Endothelial cell of umbilical vein (primary cell): ENCODE data around the gene CFAP20DC. TPM values are rescaled to one million over a fixed set of nuclear protein-coding genes. Genes with fewer than 3 reads are reported as not detected.

Experiments used
- BruUV-seq: library from RNA; stranded (reverse); fragments of 400-500 nt; replicated peaks from 2 replicates; lab custom pipeline; 2021; lab: Mats Ljungman, UMichigan
- CTCF ChIA-PET: fragments of 300-600, 350-600 bp; sonication (Branson Sonifier 250); formaldehyde crosslinking; loops from one replicate; lab custom pipeline; 2021; ENCODE audit warnings: antibody characterized with exemption, inconsistent platforms; lab: Charles Lee
- POLR2A ChIA-PET: fragments of 300-600, 350-600 bp; sonication (Branson Sonifier 250); formaldehyde crosslinking; loops from one replicate; lab custom pipeline; 2021; ENCODE audit warnings: antibody characterized with exemption, inconsistent platforms; lab: Charles Lee
- DNase-seq: peaks from one replicate; pipeline ENCODE4 v3.0.0-alpha.2; 2011; ENCODE audit warnings: low read depth, low spot score
- FAIRE-seq: peaks from 2 replicates; lab custom pipeline; 2011; peaks lifted over from hg19 to GRCh38; lab: Jason Lieb, UNC
- H2AFZ ChIP-seq: 2 replicates; pipeline ENCODE4 v1.6.0; 2012; ENCODE audit warnings: low read depth, low read length, control low read depth, inconsistent platforms
- H3K27ac ChIP-seq: 2 replicates; pipeline ENCODE4 v1.5.1; 2011; ENCODE audit warnings: low read depth, mild to moderate bottlenecking, control low read depth, low read length, moderate library complexity; ENCODE audit not compliant: insufficient read depth
- H3K27me3 ChIP-seq, 2 experiments: 2 replicates each; pipeline versions ENCODE4 v1.6.0 to v1.6.1; 2011; ENCODE audit warnings: low read length in 2 of 2, mixed read lengths in 1 of 2; ENCODE audit not compliant: control insufficient read depth in 2 of 2, insufficient read depth in 2 of 2
- H3K36me3 ChIP-seq, 2 experiments: 2 replicates in 1 of 2; 3 replicates in 1 of 2; pipeline ENCODE4 v1.5.1; 2011; ENCODE audit warnings: low read length in 2 of 2, mild to moderate bottlenecking in 1 of 2, moderate library complexity in 1 of 2; ENCODE audit not compliant: control insufficient read depth in 2 of 2, insufficient read depth in 2 of 2; ENCODE audit errors: extremely low read depth in 1 of 2
- H3K4me1 ChIP-seq: 3 replicates; pipeline ENCODE4 v1.5.1; 2011; ENCODE audit warnings: mild to moderate bottlenecking, low read length; ENCODE audit not compliant: control insufficient read depth, insufficient read depth; ENCODE audit errors: extremely low read depth
- H3K4me2 ChIP-seq: 2 replicates; pipeline ENCODE4 v1.6.1; 2011; ENCODE audit warnings: low read length, control low read depth, mixed read lengths; ENCODE audit not compliant: insufficient read depth
- H3K4me3 ChIP-seq, 3 experiments: fragments of 200-600 bp in 1 of 3; sonication (generic), shearing (Covaris generic) in 1 of 3; replicated peaks in 1 of 3; 2 replicates each; pipeline ENCODE4 v1.5.1; 2011 to 2016; ENCODE audit warnings: control low read depth in 3 of 3, low read length in 3 of 3, mild to moderate bottlenecking in 2 of 3, inconsistent platforms in 1 of 3, low read depth in 1 of 3, moderate library complexity in 1 of 3; ENCODE audit not compliant: insufficient read depth in 1 of 3
- H3K79me2 ChIP-seq: 2 replicates; pipeline ENCODE4 v1.6.0; 2012; ENCODE audit warnings: low read length, inconsistent platforms; ENCODE audit not compliant: control insufficient read depth, insufficient read depth
- H3K9ac ChIP-seq: replicated peaks from 2 replicates; pipeline ENCODE3; 2011; ENCODE audit warnings: low read length, control low read depth; ENCODE audit not compliant: insufficient read depth; ENCODE audit errors: extremely low read depth
- H3K9me1 ChIP-seq: replicated peaks from 3 replicates; pipeline ENCODE4 v1.6.0; 2011; ENCODE audit warnings: mild to moderate bottlenecking, low read length; ENCODE audit not compliant: control insufficient read depth, insufficient read depth; ENCODE audit errors: extremely low read depth
- H3K9me3 ChIP-seq: replicated peaks from 2 replicates; pipeline ENCODE4 v1.5.1; 2012; ENCODE audit warnings: low read length, inconsistent platforms; ENCODE audit not compliant: control insufficient read depth, insufficient read depth
- H4K20me1 ChIP-seq: replicated peaks from 2 replicates; pipeline ENCODE3; 2011; ENCODE audit warnings: mild to moderate bottlenecking, low read length; ENCODE audit not compliant: control insufficient read depth, insufficient read depth; ENCODE audit errors: extremely low read depth
- EZH2 ChIP-seq: IDR thresholded peaks from 2 replicates; pipeline ENCODE4 v1.6.1; 2012; ENCODE audit warnings: borderline replicate concordance, low read depth, mild to moderate bottlenecking, moderate library complexity, low read length, inconsistent platforms; ENCODE audit not compliant: severe bottlenecking
- MYC ChIP-seq: IDR thresholded peaks from one replicate; pipeline ENCODE4 v1.6.1; 2011; ENCODE audit warnings: mild to moderate bottlenecking, low read depth, low read length
- POLR2A ChIP-seq: IDR thresholded peaks from 2 replicates; pipeline ENCODE4 v1.6.1; 2012; ENCODE audit warnings: low read depth, mild to moderate bottlenecking, control low read depth, low read length
- dilution Hi-C: fragments of 300-500 bp; cut with MboI; formaldehyde crosslinking; loops from one replicate; pipeline ENCODE4 v1.15.0; 2019; ENCODE audit warnings: low sequenced_read_pairs; ENCODE audit not compliant: extremely low pct_ligation_motif_present
- intact Hi-C: fragments of 100-400 bp; cut with micrococcal nuclease; formaldehyde crosslinking; loops from one replicate; pipeline ENCODE4 v1.10.0; 2022
- polyA plus RNA-seq, 4 experiments: library from polyadenylated mRNA; depleted of rRNA in 3 of 4; stranded (reverse) in 3 of 4; unstranded in 1 of 4; fragments of >200 nt; gene quantifications; 2 replicates each; pipeline versions ENCODE4 v1.2.1 to v1.2.3, GENCODE V29; 2011 to 2012; ENCODE audit warnings: missing spikeins in 1 of 4
- total RNA-seq: library from RNA; stranded (reverse); gene quantifications from 2 replicates; pipeline ENCODE4 v1.2.3, GENCODE V29; 2021
- TF ChIP-seq, protein P1 (sequence below), 2 donors: IDR thresholded peaks; 1 replicate in 1 of 2; 2 replicates in 1 of 2; pipeline ENCODE4 v1.5.1; 2011; ENCODE audit warnings: low read length in 2 of 2, mild to moderate bottlenecking in 2 of 2, moderate library complexity in 2 of 2, control low read depth in 1 of 2, inconsistent platforms in 1 of 2, low read depth in 1 of 2; ENCODE audit not compliant: insufficient read depth in 1 of 2; ENCODE audit errors: extremely low read depth in 1 of 2

CFAP20DC gene
- total and polyA plus RNA-seq, 2 donors (not counting 3 experiments of a cell fraction or from before 2014, with no cell fraction given) = 0.92 to 2.1 TPM

DNA sequence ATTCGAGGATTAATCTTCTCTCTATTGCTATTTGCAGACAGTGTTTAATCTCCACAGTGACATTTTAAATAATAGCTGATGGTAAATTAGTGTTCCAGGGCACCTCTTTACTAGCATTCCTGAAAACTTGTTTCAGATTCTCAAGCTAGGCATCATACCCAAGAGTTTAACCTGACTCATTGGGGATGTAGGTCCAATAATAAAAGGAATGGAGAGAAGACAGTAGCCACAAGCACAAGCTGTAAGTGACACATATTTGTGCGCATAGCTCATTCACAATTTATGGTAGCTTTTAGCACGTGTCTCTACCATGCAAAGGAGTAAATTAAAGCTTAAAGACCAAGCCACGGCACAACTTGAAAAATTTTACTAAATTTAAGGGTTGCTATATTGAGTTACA lies 212.0 kb downstream of the CFAP20DC start:
- intact Hi-C loops = no loop called here

More for the DNA sequence above, 212.0 kb downstream of the CFAP20DC start:
- Histone ChIP-seq H4K20me1 (no peaks in the 10 kb centered on the region), H2AFZ (no peak overlapping the region), H3K9ac (no peak overlapping the region), H3K4me2 (no peak overlapping the region), H3K9me1 (no peaks in the 10 kb centered on the region), H3K4me1 (peaks cover 16% of the 10 kb centered on the region), H3K9me3 (no peaks in the 10 kb centered on the region), H3K27ac (no peak overlapping the region), H3K79me2 (no peaks in the 10 kb centered on the region), H3K36me3 (no peaks in the 10 kb centered on the region), H3K4me3 (no peak overlapping the region), H3K27me3 (no peaks in the 10 kb centered on the region)
- ChIA-PET POLR2A (no interaction called here), CTCF (interaction anchor here (1.0 to 3.1 kb wide), 3 partner anchors 13 to 215 kb away, joined by 3 to 13 read pairs (median 5); no protein-coding TSS in a partner anchor)
- BruUV-seq = no TSS peak
- dilution Hi-C loops = no loop called here
- no peak for FAIRE-seq
- no peak for DNase-seq
- TF ChIP-seq, protein P1, sequence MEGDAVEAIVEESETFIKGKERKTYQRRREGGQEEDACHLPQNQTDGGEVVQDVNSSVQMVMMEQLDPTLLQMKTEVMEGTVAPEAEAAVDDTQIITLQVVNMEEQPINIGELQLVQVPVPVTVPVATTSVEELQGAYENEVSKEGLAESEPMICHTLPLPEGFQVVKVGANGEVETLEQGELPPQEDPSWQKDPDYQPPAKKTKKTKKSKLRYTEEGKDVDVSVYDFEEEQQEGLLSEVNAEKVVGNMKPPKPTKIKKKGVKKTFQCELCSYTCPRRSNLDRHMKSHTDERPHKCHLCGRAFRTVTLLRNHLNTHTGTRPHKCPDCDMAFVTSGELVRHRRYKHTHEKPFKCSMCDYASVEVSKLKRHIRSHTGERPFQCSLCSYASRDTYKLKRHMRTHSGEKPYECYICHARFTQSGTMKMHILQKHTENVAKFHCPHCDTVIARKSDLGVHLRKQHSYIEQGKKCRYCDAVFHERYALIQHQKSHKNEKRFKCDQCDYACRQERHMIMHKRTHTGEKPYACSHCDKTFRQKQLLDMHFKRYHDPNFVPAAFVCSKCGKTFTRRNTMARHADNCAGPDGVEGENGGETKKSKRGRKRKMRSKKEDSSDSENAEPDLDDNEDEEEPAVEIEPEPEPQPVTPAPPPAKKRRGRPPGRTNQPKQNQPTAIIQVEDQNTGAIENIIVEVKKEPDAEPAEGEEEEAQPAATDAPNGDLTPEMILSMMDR (IDR thresholded peaks at IDR 0.05; ENCODE audit: extremely low read depth in 1 of 2, insufficient read depth in 1 of 2, low read depth in 1 of 2, low read length in 2 of 2) = no peak
- no peak for TF ChIP-seq POLR2A
- TF ChIP-seq EZH2 = no peak
- no peak for TF ChIP-seq MYC
